ENCODE data around the gene FLNA.
"Not testable (repeated sequence)": the region's sequence is repeated elsewhere in the genome, so short reads cannot be mapped to it uniquely, and the experiment has no call there.

The FLNA gene

GRCh38 chrX:154398668-154399526 lies 24.5 kb upstream of the FLNA start:
- peak; percentile 66 to 70 for DNase-seq (ENCODE audit: low read depth in 2 of 2)

DNA sequence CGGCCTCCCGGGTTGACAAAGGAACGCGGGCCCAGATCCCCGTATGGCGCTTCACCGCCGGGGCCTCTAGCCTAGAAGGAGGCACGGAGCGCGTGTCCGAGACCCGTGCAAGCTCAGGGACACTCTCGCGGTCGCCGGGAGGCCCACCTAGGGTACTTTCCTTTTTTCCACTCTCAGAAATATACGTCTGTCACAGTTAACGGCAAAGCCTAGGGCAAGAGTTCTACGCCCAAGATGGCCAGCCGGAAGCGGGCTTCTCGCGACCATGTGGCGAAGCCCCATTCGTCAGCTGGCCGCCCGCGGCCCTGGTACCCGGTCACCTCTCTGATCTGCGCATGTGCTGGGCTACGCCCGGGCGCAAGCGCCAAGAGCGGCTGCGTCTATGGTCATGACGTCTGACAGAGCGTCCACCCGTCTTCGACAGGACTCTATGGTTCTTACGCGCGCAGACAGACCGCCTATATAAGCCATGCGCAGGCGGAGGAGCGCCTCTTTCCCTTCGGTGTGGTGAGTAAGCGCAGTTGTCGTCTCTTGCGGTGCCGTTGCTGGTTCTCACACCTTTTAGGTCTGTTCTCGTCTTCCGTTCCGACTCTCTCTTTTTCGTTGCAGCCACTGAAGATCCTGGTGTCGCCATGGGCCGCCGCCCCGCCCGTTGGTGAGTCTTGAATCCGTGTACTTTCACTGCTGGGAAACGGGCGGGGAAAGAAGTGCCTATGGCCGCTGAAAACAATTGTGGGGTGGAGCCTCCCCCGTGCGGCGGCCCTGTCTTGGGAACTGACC lies 23.6 kb upstream of the FLNA start, which contains the start of gene RPL10:
Gene RPL10, plus strand, starts transcription at position 490 of the 780 bp plus-strand sequence. Its CDS starts 143 bp downstream, at position 633.
- DNase-seq (ENCODE audit: low read depth in 2 of 2), result peak; percentile 85 to 89

GRCh38 chrX:154396973-154397887 lies 22.8 kb upstream of the FLNA start:
- DNase-seq (ENCODE audit: low read depth in 2 of 2), result peak; percentile 41 to 58

DNA sequence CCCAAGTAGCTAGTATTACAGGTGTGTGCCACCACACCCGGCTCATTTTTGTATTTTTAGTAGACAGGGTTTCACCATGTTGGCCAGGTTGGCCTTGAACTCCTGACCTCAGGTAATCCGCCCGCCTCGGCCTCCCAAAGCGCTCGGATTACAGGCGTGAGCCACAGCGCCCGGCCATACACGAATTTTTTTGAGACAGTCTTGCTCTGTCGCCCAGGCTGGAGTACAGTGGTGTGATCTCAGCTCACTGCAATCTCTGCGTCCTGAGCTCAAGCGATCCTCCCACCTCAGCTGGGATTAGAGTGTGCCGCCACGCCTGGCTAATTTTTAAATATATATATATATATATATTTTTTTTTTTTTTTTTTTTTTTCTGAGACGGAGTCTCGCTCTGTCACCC lies 21.9 kb upstream of the FLNA start:
- DNase-seq (ENCODE audit: low read depth in 2 of 2), result not testable (repeated sequence)

DNA sequence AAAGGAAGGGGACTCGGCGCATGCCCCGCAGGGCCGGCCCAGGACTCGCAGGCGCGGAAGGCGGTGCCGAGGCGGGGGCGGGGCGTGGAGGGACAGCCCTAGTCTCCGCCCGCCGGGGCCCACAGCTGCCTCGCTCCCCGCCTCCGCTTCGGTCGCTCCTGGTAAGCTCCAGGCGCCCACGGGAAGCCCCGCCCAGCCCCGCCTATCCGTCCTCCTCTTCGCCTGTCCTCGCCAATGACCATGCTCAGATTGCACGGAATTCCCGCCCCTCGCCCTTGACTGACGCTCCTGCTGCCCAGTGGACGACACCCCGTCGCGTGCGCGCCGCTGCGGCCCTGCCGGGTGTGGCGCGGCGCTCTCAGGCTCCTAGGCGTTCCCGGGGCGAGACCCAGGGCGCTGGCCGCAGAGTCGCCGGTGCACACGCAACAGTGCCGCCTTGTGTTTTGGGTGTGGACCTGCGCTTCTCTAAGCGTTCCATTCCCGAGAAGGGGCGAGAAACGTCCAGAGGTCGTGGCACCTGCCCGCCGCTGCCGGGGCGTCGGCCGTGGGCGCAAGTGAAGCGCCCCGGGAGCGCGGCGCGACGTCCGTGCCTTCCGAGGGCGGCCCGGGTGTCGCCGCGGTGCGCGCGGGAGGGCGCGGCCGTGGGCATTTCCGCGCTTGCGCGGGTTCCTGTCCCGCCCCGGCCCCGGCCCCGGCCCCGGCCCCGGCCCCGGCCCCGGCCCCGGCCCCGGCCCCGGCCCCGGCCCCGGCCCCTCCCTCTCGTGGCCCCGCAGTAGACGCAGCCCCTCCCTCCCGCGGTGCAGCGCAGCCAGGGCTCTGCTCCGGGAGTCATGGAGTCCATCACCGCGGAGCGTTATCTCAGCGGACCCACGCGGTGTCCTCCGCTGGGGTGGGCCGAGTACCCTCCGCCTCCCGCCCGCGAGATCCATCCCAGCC lies 15.6 kb upstream of the FLNA start:
- DNase-seq (ENCODE audit: low read depth in 2 of 2), result not testable (repeated sequence)

DNA sequence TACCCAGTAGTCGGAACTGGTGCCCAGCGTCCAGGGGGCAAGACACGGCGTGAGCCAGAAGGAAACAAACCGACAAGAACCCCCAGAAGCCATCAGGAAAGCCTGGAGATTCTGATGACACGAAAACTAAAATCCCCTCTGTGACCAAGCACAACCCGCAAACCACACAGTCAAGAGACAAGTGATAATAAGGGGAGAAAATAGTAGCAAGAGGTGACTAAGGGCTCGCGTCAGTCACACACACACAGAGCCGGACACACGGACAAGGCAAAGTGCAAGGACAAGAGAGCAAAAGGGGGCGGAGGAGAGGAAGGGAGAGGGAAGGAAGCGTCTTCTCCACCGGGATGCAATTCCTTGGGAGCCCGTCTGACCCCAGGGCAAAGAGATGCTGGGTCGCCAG lies 14.2 kb upstream of the FLNA start:
- not testable (repeated sequence) for DNase-seq (ENCODE audit: low read depth in 2 of 2)

- not testable (repeated sequence) for DNase-seq (ENCODE audit: low read depth in 2 of 2)
Measured at GRCh38 chrX:154388094-154388493, 13.7 kb upstream of the FLNA start.

- DNase-seq (ENCODE audit: low read depth in 2 of 2), result no peak
Measured at GRCh38 chrX:154384284-154384892, 10.0 kb upstream of the FLNA start.

GRCh38 chrX:154383359-154384283 lies 9.2 kb upstream of the FLNA start:
- DNase-seq (ENCODE audit: low read depth in 2 of 2), result no peak

- no peak for DNase-seq (ENCODE audit: low read depth in 2 of 2)
Measured at GRCh38 chrX:154382483-154383069, 8.1 kb upstream of the FLNA start.

GRCh38 chrX:154381271-154381670 lies 6.8 kb upstream of the FLNA start:
- no peak for DNase-seq (ENCODE audit: low read depth in 2 of 2)

DNA sequence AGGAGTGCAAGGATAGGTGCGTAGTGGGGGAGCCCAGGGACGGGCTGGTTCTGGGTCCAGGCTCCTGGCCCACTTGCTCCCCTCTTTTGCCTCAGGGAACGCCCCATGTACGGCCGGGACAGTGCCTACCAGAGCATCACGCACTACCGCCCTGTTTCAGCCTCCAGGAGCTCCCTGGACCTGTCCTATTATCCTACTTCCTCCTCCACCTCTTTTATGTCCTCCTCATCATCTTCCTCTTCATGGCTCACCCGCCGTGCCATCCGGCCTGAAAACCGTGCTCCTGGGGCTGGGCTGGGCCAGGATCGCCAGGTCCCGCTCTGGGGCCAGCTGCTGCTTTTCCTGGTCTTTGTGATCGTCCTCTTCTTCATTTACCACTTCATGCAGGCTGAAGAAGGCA lies 6.4 kb upstream of the FLNA start:
- DNase-seq (ENCODE audit: low read depth in 2 of 2), result no peak

DNA sequence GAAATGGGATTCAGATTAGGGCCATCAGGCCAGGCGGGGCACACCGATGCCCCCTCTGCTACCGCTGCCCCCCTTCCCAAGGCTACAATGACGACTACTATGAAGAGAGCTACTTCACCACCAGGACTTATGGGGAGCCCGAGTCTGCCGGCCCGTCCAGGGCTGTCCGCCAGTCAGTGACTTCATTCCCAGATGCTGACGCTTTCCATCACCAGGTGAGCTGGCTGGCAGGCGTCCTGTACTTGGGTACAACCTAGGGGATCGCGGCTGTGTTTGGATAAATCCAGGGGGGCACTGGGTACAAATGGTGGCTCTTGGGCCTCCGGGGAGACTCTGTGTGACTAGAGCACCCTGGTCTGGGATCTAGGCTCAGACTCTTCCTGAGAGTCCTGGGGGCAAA lies 5.7 kb upstream of the FLNA start:
- no peak for DNase-seq (ENCODE audit: low read depth in 2 of 2)

- no peak for DNase-seq (ENCODE audit: low read depth in 2 of 2)
Measured at GRCh38 chrX:154379569-154379951, 5.1 kb upstream of the FLNA start.

- DNase-seq (ENCODE audit: low read depth in 2 of 2), result peak; percentile 91 to 92
Measured at GRCh38 chrX:154378799-154379568, 4.5 kb upstream of the FLNA start, which contains the start of gene EMD. Gene EMD (plus strand): TSS chrX:154379295. CDS start chrX:154379485, 190 bp downstream.

- no peak for DNase-seq (ENCODE audit: low read depth in 2 of 2)
Measured at GRCh38 chrX:154378059-154378798, 3.8 kb upstream of the FLNA start.

- DNase-seq (ENCODE audit: low read depth in 2 of 2), result no peak
Measured at GRCh38 chrX:154376774-154377173, 2.3 kb upstream of the FLNA start.
